Measurements from ENCODE around the gene BAHCC1.

Gene BAHCC1

DNA sequence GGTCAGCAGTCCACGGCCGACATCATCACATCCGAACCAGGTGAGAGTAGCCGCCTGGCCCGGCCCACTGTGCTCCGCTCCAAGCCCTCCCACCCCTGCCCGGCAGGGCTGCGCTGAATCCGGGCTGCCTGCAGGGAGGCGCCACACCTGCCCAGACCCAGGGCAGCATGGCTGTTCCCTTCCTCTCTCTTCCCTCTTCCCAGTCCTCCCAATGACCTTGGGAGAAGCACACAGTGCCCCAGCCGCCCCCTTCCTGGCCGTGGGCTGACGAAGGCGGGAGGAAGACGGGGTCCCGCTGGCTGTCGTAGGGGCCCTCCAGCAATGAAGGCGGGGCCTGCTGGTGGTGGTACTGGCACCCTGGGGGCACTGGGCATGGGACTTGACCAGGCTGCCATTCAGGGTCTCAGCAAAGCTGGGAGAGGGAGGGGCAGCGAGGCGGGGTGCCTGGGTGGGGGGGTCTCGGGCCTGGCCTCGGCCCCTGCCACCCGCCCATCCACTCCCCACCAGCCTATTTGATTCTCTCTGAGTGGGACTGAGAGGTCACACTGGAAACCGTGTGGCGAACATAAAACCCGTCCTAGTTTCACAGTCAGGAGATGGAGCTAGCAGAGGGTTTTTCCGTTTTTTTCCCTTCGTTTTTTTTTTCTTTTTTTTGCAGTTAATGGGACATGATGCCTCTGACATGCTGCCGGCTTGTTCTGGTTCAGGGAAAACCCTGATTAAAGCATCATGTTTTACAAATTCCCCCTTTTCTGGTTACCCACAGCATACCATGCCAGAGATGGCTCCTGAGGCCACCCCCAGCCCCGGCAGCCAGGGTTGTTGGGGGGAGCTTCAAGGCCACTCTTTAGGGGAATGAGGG lies 50.6 kb downstream of the BAHCC1 start:
- DNase-seq: no peak

- no peak for DNase-seq
Observed at GRCh38 chr17:81447331-81447933, 52.2 kb downstream of the BAHCC1 start.

DNA sequence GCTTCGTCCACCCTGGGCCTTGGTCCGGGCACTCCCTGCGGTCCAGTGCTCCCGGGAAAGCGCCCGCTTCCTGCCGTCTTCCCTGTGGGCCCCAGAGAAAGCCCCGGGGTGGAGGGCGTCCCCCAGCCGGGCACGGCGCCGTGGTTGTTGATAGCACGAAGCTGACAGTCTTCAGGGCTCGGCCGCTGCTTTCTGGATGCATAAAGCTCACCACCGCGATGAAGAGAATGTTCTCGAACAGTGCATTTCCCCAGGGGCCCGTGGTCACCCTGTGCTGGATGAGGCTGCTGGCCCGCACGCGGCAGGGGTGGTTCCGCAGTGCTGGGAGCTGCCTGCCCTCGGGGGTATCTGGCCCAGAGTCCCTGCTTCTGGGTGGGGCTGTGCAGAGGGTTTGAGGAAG lies 53.2 kb downstream of the BAHCC1 start:
- DNase-seq: no peak

GRCh38 chr17:81448950-81449349 lies 53.7 kb downstream of the BAHCC1 start:
- DNase-seq: no peak

- no peak for DNase-seq
Observed at GRCh38 chr17:81449351-81449750, 54.1 kb downstream of the BAHCC1 start.

- no peak for DNase-seq
Observed at GRCh38 chr17:81451823-81452222, 56.6 kb downstream of the BAHCC1 start.

GRCh38 chr17:81452551-81452950 lies 57.3 kb downstream of the BAHCC1 start:
- DNase-seq: no peak

GRCh38 chr17:81453076-81453475 lies 57.8 kb downstream of the BAHCC1 start:
- DNase-seq: no peak

DNA sequence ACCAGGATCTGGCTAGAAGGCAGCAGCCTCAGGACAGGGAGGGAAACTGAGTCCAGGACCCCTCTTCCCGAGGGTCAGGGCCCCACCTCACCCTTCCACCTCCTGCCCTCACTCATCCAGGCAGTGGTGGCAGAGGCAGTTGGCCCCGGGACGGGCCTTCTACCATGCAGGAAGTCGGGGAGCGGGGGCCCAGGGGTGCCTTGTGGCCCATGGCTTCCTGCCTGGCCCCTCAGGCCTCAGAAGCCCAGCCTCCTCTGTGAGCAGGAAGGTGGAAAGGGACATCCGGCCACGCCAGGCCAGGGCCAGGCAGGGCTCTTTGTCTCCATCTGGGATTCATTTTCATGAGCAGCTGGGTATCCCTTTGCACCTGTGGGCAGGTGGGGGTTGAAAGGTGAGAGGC lies 58.5 kb downstream of the BAHCC1 start:
- DNase-seq: peak; percentile 43

- DNase-seq: no peak
Observed at GRCh38 chr17:81454473-81454872, 59.2 kb downstream of the BAHCC1 start.

GRCh38 chr17:81455387-81455786 lies 60.1 kb downstream of the BAHCC1 start:
- DNase-seq: no peak

GRCh38 chr17:81456091-81456490 lies 60.8 kb downstream of the BAHCC1 start:
- no peak for DNase-seq

DNA sequence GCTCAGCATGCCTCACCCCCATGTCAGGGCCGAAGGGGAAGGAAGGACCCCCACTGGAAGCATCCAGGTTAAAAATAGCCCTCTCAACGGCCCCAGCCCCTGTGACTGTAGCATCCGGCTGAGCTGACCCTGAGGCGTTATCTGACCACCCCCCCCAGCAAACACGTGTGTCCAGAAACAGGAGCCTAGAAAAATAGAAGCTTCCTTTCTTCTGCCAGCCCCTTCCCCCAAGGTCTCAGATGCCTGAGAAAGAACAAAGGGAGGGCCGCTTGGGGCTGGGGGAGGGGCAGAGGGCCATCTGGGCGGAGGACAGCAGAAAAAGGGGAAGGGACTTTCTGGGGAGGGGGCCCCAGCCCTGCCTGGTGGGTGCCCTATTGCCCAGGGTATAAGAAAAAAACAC lies 61.5 kb downstream of the BAHCC1 start:
- DNase-seq: no peak

DNA sequence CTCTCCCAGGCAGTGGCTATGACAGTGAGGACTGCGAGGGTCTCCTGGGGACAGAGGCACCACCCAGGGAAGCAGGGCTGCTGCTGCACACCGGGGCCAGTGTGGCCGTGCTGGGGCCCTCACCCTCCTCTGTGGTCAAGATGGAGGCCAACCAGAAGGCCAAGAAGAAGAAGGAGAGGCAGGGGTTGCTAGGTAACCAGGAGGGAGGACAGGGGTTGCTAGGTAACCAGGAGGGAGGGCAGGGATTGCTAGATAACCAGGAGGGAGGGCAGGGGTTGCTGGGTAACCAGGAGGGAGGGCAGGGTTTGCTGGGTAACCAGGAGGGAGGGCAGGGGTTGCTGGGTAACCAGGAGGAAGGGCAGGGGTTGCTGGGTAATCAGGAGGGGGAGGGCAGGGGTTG lies 62.1 kb downstream of the BAHCC1 start:
- DNase-seq: no peak

GRCh38 chr17:81457917-81458555 lies 62.8 kb downstream of the BAHCC1 start:
- DNase-seq: no peak

GRCh38 chr17:81458628-81459027 lies 63.4 kb downstream of the BAHCC1 start:
- no peak for DNase-seq

GRCh38 chr17:81459224-81459623 lies 64.0 kb downstream of the BAHCC1 start:
- DNase-seq: no peak

- DNase-seq: no peak
Observed at GRCh38 chr17:81459864-81460263, 64.6 kb downstream of the BAHCC1 start.

DNA sequence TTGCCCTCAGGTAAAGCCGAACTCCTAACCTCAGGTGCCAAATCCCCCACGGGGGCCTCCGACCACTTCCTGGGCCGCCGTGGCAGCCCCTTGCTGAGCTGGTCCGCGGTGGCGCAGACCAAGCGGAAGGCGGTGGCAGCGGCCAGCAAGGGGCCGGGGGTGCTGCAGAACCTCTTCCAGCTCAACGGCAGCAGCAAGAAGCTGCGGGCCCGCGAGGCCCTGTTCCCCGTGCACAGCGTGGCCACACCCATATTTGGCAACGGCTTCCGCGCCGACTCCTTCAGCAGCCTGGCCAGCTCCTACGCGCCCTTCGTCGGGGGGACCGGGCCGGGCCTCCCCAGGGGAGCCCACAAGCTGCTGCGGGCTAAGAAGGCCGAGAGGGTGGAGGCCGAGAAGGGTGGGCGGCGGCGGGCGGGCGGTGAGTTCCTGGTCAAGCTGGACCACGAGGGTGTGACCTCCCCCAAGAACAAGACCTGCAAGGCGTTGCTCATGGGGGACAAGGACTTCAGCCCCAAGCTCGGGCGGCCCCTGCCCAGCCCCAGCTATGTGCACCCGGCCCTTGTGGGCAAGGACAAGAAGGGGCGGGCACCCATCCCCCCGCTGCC lies 65.7 kb downstream of the BAHCC1 start:
- no peak for DNase-seq

DNA sequence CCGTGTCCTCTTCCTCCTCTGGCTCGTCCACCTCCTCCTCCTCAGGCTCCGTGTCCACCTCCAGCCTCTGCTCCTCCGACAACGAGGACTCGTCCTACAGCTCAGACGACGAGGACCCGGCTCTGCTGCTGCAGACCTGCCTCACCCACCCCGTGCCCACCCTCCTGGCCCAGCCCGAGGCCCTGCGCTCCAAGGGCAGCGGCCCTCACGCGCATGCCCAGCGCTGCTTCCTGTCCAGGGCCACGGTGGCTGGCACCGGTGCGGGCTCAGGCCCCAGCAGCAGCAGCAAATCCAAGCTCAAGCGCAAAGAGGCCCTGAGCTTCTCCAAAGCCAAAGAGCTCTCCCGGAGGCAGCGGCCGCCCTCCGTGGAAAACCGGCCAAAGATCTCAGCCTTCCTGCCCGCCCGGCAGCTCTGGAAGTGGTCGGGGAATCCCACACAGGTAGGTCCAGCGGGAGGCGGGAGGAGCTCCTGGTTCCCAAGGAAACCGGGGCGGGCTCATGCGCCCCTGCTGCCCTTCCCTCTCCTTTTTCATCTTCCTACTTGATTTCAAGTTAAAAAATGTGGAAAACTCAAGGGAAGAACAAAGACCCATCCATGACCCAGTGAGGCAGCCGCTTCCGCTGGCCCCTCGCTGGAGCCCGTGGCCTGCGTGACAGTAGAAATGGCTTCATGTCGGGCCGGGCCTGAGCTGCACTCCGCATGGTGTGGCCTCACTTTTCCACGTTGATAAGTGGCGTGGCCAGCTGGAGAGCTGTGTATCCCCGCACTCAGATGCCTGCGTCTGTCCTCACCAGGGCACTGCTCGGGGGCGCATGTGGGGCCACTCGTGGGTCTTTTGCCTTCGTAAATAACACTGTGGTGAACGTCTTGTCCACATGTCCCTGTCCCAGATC lies 66.6 kb downstream of the BAHCC1 start:
- DNase-seq: no peak

DNA sequence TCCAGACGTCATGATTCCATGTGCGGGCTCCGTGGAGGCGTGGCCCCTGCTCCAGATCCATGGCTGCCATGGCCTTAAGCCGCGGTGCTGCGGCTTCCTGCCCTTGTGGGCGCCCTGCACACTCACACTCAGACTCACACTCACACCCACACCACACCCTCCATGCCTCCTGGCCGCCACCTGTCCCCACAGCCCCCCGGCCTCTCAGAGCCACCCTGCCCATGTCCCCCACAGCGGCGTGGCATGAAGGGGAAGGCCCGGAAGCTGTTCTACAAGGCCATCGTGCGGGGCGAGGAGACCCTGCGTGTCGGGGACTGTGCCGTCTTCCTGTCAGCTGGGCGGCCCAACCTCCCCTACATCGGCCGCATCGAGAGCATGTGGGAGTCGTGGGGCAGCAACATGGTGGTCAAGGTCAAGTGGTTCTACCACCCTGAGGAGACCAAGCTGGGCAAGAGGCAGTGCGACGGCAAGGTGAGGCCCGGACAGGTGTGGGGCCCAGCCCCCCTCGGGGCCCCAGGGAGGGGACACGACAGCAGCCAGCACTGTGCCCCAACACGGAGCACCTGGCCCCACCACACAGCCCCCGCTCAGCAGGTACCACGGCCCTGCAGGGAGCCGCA lies 67.4 kb downstream of the BAHCC1 start:
- no peak for DNase-seq

DNA sequence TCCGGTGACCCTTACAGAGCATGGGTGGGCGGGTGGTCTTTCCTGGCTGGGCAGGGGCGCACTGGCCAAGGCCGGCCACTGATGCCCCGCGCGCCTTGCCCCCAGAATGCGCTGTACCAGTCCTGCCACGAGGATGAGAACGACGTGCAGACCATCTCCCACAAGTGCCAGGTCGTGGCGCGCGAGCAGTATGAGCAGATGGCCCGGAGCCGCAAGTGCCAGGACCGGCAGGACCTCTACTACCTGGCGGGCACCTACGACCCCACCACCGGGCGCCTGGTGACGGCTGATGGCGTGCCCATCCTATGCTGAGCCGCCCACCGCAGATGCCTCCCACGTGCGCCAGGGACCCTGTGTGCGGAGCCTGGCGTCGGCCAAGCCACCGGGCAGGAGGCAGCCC lies 68.2 kb downstream of the BAHCC1 start:
- DNase-seq: no peak

Measured in CD4-positive, alpha-beta T cell treated with Interleukin-6 for 4 hours (primary cell).